DOHH2 (cell line): ENCODE results near the gene TEX47.

Experiments used
- H3F3A ChIP-seq: fragments of 200-600 bp; sonication (generic), shearing (Covaris generic); 2 replicates; pipeline ENCODE4 v1.6.0; 2016; ENCODE audit warnings: antibody characterized with exemption, mild to moderate bottlenecking; ENCODE audit not compliant: control insufficient read depth, insufficient read depth
- H3K27ac ChIP-seq: fragments of 200-600 bp; sonication (generic); 2 replicates; pipeline ENCODE4 v1.5.1; 2014; ENCODE audit warnings: low read depth, mild to moderate bottlenecking, low read length, moderate library complexity
- H3K27me3 ChIP-seq: fragments of 200-600 bp; sonication (generic); 2 replicates; pipeline ENCODE4 v1.6.1; 2014; ENCODE audit warnings: mild to moderate bottlenecking, low read length, mixed read lengths; ENCODE audit not compliant: control insufficient read depth
- H3K36me3 ChIP-seq: fragments of 200-600 bp; sonication (generic); 2 replicates; pipeline ENCODE4 v1.6.1; 2014; ENCODE audit warnings: mild to moderate bottlenecking, low read length, moderate library complexity, mixed read lengths; ENCODE audit not compliant: control insufficient read depth
- H3K4me1 ChIP-seq: fragments of 200-600 bp; sonication (generic); 2 replicates; pipeline ENCODE4 v1.6.1; 2014; ENCODE audit warnings: mild to moderate bottlenecking, low read length, mixed read lengths; ENCODE audit not compliant: control insufficient read depth
- H3K4me2 ChIP-seq: fragments of 200-600 bp; sonication (generic); 2 replicates; pipeline ENCODE4 v1.6.0; 2014; ENCODE audit warnings: mild to moderate bottlenecking, low read length, moderate library complexity
- H3K4me3 ChIP-seq: fragments of 200-600 bp; sonication (generic); 2 replicates; pipeline ENCODE4 v1.5.1; 2014; ENCODE audit warnings: mild to moderate bottlenecking, low read length, mixed read lengths
- H3K79me2 ChIP-seq: fragments of 200-600 bp; sonication (generic); 2 replicates; pipeline ENCODE4 v1.6.1; 2014; ENCODE audit warnings: mild to moderate bottlenecking, low read length, mixed read lengths; ENCODE audit not compliant: control insufficient read depth
- H3K9me2 ChIP-seq: fragments of 200-600 bp; sonication (generic); replicated peaks from 2 replicates; pipeline ENCODE4 v1.6.1; 2014; ENCODE audit warnings: mild to moderate bottlenecking, low read length, mixed read lengths; ENCODE audit not compliant: control insufficient read depth
- H3K9me3 ChIP-seq: fragments of 200-600 bp; sonication (generic); 2 replicates; pipeline ENCODE4 v1.6.1; 2014; ENCODE audit warnings: antibody characterized with exemption, low read length, mixed read lengths; ENCODE audit not compliant: control insufficient read depth, insufficient read depth
- H4K20me1 ChIP-seq: fragments of 200-600 bp; sonication (generic); 2 replicates; pipeline ENCODE4 v1.6.0; 2014; ENCODE audit warnings: low read depth, mild to moderate bottlenecking, antibody characterized with exemption, low read length, moderate library complexity; ENCODE audit not compliant: control insufficient read depth, insufficient read depth
- CTCF ChIP-seq: fragments of 200-600 bp; sonication (generic); IDR thresholded peaks from one replicate; pipeline ENCODE4 v1.5.1; 2014; ENCODE audit warnings: antibody characterized with exemption, mild to moderate bottlenecking, low read depth, low read length; ENCODE audit not compliant: poor library complexity, severe bottlenecking
- EZH2phosphoT487 ChIP-seq: fragments of 200-600 bp; sonication (generic); IDR thresholded peaks from 2 replicates; pipeline ENCODE4 v1.6.1; 2017; ENCODE audit warnings: borderline replicate concordance, mild to moderate bottlenecking, antibody characterized with exemption, low read length, moderate library complexity, mixed read lengths

TEX47 gene

GRCh38 chr7:88761779-88762178, 33.8 kb downstream of the TEX47 start:
- H3K4me3 ChIP-seq, result no peak overlapping the region
- H3K9me2 ChIP-seq, result no peaks in the 10 kb centered on the region; the same call in 1 of the 2 replicates
- H4K20me1 ChIP-seq, result no peaks in the 10 kb centered on the region
- H3K9me3 ChIP-seq, result 0 out of 2 replicates have a peak, but pooled peaks cover 3% of the 10 kb centered on the region
- TF ChIP-seq EZH2phosphoT487 (no peak), CTCF (no peak)
- H3K4me1 ChIP-seq, result no peaks in the 10 kb centered on the region
- H3K4me2 ChIP-seq, result no peak overlapping the region
- no peaks in the 10 kb centered on the region for H3K36me3 ChIP-seq
- no peaks in the 10 kb centered on the region for H3K27me3 ChIP-seq
- H3K79me2 ChIP-seq, result no peaks in the 10 kb centered on the region
- H3F3A ChIP-seq, result no peaks in the 10 kb centered on the region
- H3K27ac ChIP-seq, result no peak overlapping the region

GRCh38 chr7:88760136-88760515, 35.4 kb downstream of the TEX47 start:
- H3K36me3 ChIP-seq, result no peaks in the 10 kb centered on the region
- no peaks in the 10 kb centered on the region for H4K20me1 ChIP-seq
- H3K4me1 ChIP-seq, result no peaks in the 10 kb centered on the region
- H3K9me2 ChIP-seq, result no peaks in the 10 kb centered on the region; the same call in 1 of the 2 replicates
- H3K4me2 ChIP-seq, result no peak overlapping the region
- H3K4me3 ChIP-seq, result no peak overlapping the region
- no peak for TF ChIP-seq EZH2phosphoT487
- TF ChIP-seq CTCF, result no peak
- no peaks in the 10 kb centered on the region for H3K79me2 ChIP-seq
- H3F3A ChIP-seq, result no peaks in the 10 kb centered on the region
- 0 out of 2 replicates have a peak, but pooled peaks cover 3% of the 10 kb centered on the region for H3K9me3 ChIP-seq
- H3K27me3 ChIP-seq, result no peaks in the 10 kb centered on the region
- H3K27ac ChIP-seq, result no peak overlapping the region

GRCh38 chr7:88759230-88760135, 36.1 kb downstream of the TEX47 start, which contains the start of gene ZNF804B:
ZNF804B (plus strand) TSS chr7:88759700; CDS start chr7:88759977, 277 bp downstream.
- Histone ChIP-seq H3K9me2 (no peaks in the 10 kb centered on the region; the same call in 1 of the 2 replicates), H3K27ac (no peak within 1 kb of the TSS), H4K20me1 (no peaks in the 10 kb centered on the region), H3K4me1 (no peaks in the 10 kb centered on the region), H3K9me3 (0 out of 2 replicates have a peak, but pooled peaks cover 3% of the 10 kb centered on the region), H3K4me3 (no peak within 1 kb of the TSS), H3F3A (no peaks in the 10 kb centered on the region), H3K4me2 (no peak within 1 kb of the TSS), H3K79me2 (no peaks in the 10 kb centered on the region), H3K36me3 (no peaks in the 10 kb centered on the region), H3K27me3 (no peaks in the 10 kb centered on the region)
- no peak for TF ChIP-seq CTCF
- no peak for TF ChIP-seq EZH2phosphoT487
